RWPE1 (cell line): ENCODE data around the gene HOXD9.

Experiments
- CTCF ChIA-PET: fragments of 350-600 bp; sonication (Branson Sonifier 250); formaldehyde crosslinking; extraction: SDS; loops from one replicate; lab custom pipeline; 2021; lab: Yijun Ruan, JAX
- POLR2A ChIA-PET: fragments of 400-600 bp; formaldehyde crosslinking; extraction: SDS; loops from one replicate; lab custom pipeline; 2020; ENCODE audit warnings: antibody characterized with exemption; ENCODE audit not compliant: low non-redundant PET; lab: Yijun Ruan, JAX
- DNase-seq: peaks from one replicate; pipeline ENCODE4 v3.0.0; 2012; ENCODE audit warnings: low spot score
- H3K27ac ChIP-seq: fragments of 450-650 bp; 2 replicates; pipeline ENCODE4 v1.5.1; 2017
- TF ChIP-seq, protein P1 (sequence below): fragments of 450-650 bp; conservative IDR thresholded peaks from 2 replicates; pipeline ENCODE4 v1.5.1; 2017; ENCODE audit warnings: low read depth, mild to moderate bottlenecking

HOXD9 gene

DNA sequence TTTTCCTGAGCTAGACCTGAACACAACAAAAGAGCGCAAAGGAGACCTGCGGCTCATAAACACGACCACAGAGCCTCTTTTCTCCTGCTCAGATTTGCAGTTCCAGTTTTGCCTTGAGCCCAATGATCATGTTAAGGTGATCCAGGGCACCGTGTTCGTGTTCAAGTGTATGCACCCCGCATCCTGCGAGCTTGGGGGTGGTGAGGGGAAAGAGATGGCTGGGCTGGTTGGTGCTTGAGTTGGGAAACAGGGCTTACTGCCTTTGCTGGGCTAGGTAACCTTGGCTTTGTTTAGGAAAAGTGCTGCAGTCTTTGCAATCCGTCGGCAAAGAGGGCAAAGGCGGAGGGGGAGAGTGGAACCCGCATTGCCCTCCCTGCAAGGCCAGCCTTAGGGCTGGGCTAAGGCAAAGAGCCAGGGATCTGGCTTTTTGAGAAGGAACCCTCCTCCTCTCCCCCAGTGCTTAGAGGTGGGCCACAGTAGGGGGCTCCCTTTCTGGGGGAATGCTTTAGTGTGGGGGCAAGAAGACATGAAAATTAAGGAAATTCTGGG lies 4.6 kb upstream of the HOXD9 start:
- H3K27ac ChIP-seq: peak overlapping the region; percentile 66; the same call in 1 of the 2 replicates
- no peak for DNase-seq
- TF ChIP-seq, protein P1, sequence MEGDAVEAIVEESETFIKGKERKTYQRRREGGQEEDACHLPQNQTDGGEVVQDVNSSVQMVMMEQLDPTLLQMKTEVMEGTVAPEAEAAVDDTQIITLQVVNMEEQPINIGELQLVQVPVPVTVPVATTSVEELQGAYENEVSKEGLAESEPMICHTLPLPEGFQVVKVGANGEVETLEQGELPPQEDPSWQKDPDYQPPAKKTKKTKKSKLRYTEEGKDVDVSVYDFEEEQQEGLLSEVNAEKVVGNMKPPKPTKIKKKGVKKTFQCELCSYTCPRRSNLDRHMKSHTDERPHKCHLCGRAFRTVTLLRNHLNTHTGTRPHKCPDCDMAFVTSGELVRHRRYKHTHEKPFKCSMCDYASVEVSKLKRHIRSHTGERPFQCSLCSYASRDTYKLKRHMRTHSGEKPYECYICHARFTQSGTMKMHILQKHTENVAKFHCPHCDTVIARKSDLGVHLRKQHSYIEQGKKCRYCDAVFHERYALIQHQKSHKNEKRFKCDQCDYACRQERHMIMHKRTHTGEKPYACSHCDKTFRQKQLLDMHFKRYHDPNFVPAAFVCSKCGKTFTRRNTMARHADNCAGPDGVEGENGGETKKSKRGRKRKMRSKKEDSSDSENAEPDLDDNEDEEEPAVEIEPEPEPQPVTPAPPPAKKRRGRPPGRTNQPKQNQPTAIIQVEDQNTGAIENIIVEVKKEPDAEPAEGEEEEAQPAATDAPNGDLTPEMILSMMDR: no peak
- POLR2A ChIA-PET: no interaction called here
- CTCF ChIA-PET: interaction anchor here (0.8 kb wide), 1 partner anchor 9 kb away, joined by 4 read pairs; no protein-coding TSS in a partner anchor

DNA sequence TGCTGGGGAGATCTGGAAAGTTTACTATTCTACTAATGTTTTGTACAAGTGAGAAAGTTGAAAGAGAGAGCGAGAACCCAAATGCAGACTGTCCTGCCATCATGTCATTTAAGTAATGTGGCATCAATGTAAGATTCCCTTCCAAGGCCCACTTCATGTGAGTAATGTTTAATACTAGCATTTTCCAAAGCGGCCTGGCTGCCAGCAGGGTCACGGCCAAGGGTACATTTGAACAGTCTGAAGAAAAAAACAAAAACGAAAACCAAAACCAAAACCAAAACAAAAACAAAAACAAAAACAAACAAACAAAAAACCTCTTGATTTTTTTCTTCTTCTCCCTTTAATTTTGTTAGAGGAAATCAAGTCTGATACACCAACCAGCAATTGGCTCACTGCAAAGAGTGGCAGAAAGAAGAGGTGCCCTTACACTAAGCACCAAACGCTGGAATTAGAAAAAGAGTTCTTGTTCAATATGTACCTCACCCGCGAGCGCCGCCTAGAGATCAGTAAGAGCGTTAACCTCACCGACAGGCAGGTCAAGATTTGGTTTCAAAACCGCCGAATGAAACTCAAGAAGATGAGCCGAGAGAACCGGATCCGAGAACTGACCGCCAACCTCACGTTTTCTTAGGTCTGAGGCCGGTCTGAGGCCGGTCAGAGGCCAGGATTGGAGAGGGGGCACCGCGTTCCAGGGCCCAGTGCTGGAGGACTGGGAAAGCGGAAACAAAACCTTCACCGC lies 3.7 kb upstream of the HOXD9 start:
- ChIA-PET POLR2A (no interaction called here), CTCF (no interaction called here)
- no peak overlapping the region for H3K27ac ChIP-seq
- TF ChIP-seq, protein P1: no peak
- DNase-seq: no peak

DNA sequence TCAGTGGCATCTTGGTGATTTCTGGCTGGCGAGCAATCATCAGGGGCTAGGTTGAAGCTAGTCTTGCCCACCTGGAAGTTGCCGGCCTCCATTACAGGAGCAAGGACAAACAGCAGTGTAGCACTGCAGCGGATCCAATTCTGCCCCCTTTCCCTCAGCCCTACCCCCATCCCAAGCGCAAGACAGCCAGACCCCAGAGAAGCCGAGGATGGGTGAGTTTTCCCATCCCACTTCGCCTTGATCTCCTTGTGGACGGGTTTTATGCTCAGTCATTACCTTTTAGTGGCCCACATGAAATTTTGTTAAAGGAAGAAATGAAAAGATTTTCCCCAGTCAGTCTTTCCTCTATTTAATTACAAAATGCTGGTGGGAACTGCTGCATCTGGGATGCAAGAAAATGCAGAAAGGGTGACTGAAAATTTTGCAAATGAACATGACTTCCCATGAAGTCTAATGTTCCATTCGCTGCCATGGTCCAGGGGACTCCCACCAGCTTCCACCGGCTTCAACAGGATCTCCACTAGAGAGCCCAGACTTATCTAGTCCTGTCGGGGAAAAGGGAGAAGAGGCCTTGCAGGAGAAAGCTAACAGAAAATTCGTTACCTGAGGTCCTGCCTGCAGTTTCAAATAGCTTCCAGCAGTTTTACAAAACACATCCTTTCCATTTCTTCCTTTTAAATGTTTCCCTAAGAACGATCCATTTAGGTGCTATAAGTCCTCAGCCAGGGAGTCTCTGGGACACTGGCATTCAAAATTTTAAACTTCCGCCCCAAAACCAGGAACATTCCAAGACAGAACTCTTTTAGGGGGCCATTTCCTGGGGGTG lies 1.9 kb upstream of the HOXD9 start:
- ChIA-PET CTCF (interaction anchor here (0.7 to 1.9 kb wide), 3 partner anchors 10 to 23 kb away, joined by 3 to 6 read pairs (median 3); no protein-coding TSS in a partner anchor), POLR2A (interaction anchor here (0.7 kb wide), 1 partner anchor 14 kb away, joined by 3 read pairs; no protein-coding TSS in a partner anchor)
- no peak for DNase-seq
- no peak overlapping the region for H3K27ac ChIP-seq
- TF ChIP-seq, protein P1: no peak

DNA sequence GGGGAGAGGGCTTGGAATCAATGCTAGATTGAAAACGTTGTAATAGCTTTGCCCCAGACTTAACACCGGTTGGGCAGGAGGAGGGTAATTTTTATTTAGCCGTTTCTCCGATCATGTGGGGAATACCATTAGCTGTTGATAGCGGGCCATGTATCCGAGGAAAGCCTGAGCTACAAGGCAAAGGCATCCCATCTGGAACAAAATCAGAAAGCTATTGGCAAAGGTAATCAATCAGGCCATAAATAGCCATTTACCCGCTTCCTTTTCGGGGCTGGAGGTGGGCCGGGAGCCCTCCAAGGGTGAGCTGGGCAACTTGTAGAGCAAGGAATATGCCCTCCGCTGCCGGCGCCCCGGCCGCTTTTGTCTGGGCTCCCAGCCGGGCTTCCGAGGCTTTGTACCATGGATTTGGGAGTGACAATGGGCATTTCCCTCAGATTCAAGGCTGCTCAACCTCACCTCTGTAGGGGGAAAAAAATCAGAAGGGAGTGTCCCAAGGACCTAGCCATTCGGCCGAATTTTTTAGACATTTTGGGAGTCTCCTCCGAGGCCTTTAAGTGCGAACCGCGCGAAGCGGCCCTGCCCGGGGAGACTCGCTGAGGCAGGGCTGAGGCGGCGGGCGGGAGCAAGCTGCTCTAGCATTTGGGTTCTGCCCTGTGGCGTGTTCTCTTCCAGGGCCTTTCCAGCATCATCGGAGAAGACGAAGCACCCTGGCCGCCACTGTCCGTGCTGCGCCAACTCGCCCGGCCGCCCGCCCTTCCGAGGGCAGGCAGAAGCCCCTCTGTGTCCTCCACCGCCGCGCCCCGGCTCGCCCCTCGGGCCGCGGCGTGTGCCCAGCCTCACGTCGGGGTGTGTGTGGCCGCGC lies 1.1 kb upstream of the HOXD9 start:
- TF ChIP-seq, protein P1: no peak
- POLR2A ChIA-PET: no interaction called here
- CTCF ChIA-PET: interaction anchor here (0.7 to 1.9 kb wide), 3 partner anchors 10 to 24 kb away, joined by 3 to 6 read pairs (median 3); no protein-coding TSS in a partner anchor
- no peak overlapping the region for H3K27ac ChIP-seq
- no peak for DNase-seq

DNA sequence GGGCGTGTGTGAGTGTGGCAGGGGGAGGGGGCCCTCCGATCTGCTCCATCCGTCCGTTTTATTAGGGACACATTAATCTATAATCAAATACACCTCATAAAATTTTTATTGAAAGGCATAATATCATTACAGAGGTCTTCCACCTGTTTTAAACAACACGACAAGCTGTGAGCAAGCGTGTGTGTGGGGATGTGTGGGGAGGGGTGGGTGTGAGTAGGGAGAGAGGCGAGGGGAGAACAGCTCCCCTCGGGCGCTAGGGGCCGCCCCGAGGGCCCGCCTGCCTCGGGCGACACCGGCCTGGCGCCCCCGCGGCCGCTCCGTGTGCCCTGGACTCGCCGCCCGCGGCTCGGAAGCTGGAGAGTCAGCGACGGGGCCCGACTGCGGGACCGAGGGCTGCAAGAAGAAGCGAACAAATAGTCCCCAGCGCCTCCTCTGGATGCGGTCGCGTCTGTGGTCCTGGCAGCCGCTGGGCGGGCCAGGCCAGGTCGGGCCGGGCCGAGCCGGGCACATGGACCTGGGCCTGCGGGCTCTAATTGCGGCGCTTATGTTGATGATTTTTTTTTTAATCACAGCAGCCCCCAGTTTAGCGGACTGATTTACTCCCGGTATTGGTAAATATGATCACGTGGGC lies 352 bp upstream of the HOXD9 start:
- H3K27ac ChIP-seq: no peak overlapping the region
- DNase-seq: no peak
- TF ChIP-seq, protein P1: no peak
- POLR2A ChIA-PET: no interaction called here
- CTCF ChIA-PET: interaction anchor here (1.9 kb wide), 1 partner anchor 11 kb away, joined by 6 read pairs; no protein-coding TSS in a partner anchor
